GM18858 (cell line): ENCODE data around the gene POC5.
"Not testable (repeated sequence)": the region's sequence is repeated elsewhere in the genome, so short reads cannot be mapped to it uniquely, and the experiment has no call there.

Experiments
- ATAC-seq: cut with Tn5 transposase; IDR thresholded peaks from one replicate; pipeline ENCODE4 v1.9.1; 2021; ENCODE audit not compliant: unreplicated experiment

POC5 gene, protein sequence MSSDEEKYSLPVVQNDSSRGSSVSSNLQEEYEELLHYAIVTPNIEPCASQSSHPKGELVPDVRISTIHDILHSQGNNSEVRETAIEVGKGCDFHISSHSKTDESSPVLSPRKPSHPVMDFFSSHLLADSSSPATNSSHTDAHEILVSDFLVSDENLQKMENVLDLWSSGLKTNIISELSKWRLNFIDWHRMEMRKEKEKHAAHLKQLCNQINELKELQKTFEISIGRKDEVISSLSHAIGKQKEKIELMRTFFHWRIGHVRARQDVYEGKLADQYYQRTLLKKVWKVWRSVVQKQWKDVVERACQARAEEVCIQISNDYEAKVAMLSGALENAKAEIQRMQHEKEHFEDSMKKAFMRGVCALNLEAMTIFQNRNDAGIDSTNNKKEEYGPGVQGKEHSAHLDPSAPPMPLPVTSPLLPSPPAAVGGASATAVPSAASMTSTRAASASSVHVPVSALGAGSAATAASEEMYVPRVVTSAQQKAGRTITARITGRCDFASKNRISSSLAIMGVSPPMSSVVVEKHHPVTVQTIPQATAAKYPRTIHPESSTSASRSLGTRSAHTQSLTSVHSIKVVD

GRCh38 chr5:75717082-75717922 is at the start of gene POC5:
Gene POC5, minus strand, starts transcription at chr5:75717437. Its CDS starts 4,500 bp downstream, at chr5:75712937.
- peak; percentile 86 for ATAC-seq

DNA sequence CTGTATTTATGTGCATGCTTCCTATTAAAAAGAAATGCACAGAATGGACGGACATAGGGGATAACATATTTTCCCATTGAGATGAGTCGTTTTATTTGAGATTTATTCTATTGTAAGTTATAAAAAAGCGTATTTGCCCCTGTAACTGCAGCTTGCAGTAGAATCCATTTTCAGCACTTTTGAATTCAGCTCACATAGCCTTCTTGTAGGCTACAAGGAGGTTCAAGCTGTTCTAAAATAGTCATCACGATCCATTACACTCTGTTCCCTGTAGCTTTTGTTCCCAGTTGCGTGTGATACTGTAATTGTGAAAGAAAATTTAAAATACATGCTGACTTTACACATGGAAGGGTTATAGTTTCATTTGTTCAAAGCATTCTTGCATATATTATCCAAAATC is 40.9 kb upstream of the POC5 start:
- no peak for ATAC-seq

GRCh38 chr5:75756981-75757380 is 39.7 kb upstream of the POC5 start:
- no peak for ATAC-seq

GRCh38 chr5:75756211-75756610 is 39.0 kb upstream of the POC5 start:
- ATAC-seq = no peak

DNA sequence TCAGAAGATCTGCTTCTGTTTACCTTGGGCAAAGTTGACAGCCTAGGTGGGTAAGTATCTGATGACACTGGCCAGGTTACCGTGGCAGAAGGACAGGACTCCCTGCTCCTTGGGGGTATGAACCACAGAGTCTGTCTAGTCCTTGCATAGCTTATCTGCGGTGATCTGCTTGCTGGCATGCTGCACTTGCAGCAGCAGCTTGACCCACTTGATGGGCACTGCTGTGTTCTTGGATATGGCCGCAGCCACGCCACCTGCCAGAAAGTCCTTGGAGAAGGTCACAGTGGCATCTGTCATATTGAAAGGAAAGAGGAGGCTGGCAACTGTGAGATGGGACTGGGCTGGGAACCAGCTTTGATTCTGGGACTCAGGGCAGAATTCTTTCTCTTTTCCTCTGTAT is 35.9 kb upstream of the POC5 start:
- ATAC-seq = no peak

GRCh38 chr5:75744355-75744754 is 27.1 kb upstream of the POC5 start:
- no peak for ATAC-seq

DNA sequence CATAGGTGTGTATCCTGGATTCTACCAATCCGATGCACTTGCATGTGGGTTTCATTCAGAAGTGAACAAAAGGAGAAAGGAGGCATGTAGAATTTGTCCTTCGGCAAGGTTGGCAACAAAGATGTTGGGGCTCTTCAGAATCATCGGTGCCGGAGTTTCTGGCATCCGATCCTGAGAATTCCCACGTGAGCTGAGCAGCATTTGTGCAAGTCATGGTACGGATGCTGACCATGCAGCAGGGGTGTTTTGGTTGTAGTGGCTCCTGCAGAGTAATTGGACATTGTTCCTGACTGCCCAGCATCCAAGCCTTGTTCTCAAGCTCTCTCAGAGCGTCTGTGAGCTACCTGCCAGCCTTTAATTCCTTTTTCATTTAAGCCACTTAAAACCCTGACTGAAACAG is 19.0 kb upstream of the POC5 start:
- ATAC-seq = no peak

GRCh38 chr5:75734913-75735789 is 17.9 kb upstream of the POC5 start:
- ATAC-seq = no peak

GRCh38 chr5:75733767-75734166 is 16.5 kb upstream of the POC5 start:
- ATAC-seq = no peak

- not testable (repeated sequence) for ATAC-seq
These were observed 14.3 kb upstream of the POC5 start for GRCh38 chr5:75731515-75731914.

- ATAC-seq = no peak
These were observed 12.1 kb upstream of the POC5 start for GRCh38 chr5:75729321-75729720.

DNA sequence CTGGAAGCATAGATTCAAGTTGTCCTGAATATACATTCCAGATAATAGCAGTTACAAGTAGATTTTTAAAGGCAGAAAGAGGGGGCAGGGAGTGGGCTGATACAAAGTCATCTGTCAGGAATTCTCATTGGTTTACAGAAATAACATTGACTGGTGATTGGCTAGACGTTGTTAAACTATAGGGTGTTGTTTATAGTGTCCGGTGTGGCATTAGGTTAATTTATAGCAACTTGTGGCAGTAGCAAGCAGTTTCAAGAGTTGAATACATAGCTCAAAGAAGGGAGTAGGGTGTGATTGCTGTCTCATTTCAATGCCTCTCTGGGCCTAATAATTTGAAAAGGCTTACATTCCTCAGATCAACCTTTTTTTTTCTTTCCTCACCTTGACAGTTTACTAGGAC is 10.7 kb upstream of the POC5 start:
- no peak for ATAC-seq

DNA sequence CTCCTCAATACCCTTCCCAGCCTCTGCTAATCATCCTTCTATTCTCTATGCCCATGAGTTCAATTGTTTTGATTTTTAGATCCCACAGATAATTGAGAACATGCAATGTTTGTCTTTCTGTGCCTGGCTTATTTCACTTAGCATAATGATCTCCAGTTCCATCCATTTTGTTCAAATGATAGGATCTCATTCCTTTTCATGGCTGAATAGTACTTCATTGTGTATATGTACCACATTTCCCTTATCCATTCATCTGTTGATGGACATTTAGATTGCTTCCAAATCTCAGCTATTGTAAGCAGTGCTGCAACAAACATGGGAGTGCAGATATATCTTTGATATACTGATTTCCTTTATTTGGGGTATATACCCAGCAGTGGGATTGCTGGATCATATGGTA is 9.0 kb upstream of the POC5 start:
- ATAC-seq = not testable (repeated sequence)

DNA sequence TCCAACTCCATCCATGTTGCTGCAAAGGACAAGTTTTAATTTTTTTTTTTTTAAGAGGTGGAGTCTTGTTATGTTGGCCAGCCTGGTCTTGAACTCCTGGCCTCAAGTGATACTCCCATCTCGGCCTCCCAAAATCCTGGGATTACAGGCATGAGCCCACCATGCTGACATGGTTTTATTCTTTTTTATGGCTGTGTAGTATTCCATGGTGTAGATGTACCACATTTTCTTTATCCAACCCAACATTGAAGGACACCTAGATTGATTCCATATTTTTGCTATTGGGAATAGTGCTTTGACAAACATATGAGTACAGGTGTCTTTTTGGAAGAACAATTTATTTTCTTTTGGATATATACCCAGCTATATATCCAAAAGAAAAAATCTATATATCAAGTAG is 6.1 kb upstream of the POC5 start:
- ATAC-seq = no peak

DNA sequence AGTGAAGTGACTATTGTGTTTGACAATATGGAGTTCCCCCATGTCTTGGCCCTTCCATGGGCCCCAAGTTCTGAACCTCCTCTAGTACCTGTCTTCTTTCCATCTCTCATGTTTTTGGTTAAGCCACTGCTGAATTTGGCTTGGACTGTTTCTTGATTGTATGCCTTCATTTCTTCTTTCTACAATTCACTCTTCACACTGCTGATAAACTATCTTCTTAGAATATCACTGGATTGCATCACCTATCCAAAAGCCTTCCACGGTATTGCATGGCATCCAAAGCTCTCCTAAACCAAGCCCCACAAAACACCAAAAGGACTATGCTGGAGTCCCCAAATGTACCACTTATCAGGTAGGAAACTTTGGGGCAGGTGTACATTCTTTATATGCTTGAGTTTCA is 4.3 kb upstream of the POC5 start:
- ATAC-seq = no peak

GRCh38 chr5:75720882-75721281 is 3.6 kb upstream of the POC5 start:
- ATAC-seq = no peak

GRCh38 chr5:75716715-75717081 is 539 bp downstream of the POC5 start:
- peak; percentile 20 for ATAC-seq

DNA sequence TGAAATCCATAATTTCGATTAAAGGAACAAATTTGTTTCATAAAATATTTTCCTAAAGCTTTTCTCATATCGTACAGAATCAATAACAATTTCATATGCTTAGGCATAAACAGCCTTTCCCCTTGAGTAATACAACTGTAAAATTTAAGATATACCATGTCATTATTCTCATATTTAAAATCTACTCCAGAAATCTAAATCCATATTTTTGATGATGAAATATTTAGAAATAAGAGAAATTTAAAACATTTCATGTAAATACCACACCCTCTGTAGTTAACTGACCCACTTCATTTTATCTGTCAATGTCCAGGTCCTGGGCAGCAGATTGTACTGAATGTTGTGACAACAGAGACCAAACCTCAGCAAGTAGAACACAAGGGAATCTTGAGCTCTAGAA is 5.1 kb downstream of the POC5 start:
- ATAC-seq = no peak

GRCh38 chr5:75711151-75711550 is 6.1 kb downstream of the POC5 start:
- no peak for ATAC-seq

GRCh38 chr5:75710637-75711036 is 6.6 kb downstream of the POC5 start:
- ATAC-seq = no peak

DNA sequence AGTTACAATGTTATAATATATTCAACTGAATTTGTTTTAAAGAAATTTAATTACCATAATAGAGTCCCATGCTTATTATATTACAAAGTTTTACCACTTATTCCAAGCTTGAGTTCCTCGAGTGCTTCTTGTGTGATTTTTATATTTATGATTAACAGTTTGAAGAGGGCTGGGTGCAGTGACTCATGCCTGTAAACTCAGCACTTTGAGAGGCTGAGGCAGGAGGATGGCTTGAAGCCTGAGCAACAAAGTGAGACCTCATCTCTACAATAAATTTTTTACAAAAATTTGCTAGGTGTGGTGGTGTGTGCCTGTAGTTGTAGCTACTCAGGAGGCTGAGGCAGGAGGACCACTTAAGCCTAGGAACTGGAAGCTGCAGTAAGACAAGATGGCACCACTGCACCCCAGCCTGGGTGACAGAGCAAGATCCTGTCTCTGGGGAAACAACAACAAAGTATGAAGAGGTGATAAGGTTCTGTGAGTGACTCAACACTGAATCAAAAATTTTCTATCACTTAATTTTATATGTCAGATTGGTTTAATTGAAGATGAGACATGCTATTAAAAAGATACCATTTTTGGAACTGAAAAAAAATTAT is 9.2 kb downstream of the POC5 start:
- ATAC-seq = no peak
